DOHH2 (cell line): Measurements from ENCODE around the gene HLA-A.

Source experiments
- CTCF ChIP-seq: fragments of 200-600 bp; sonication (generic); IDR thresholded peaks from one replicate; pipeline ENCODE4 v1.5.1; 2014; ENCODE audit warnings: antibody characterized with exemption, mild to moderate bottlenecking, low read depth, low read length; ENCODE audit not compliant: poor library complexity, severe bottlenecking
- EZH2phosphoT487 ChIP-seq: fragments of 200-600 bp; sonication (generic); IDR thresholded peaks from 2 replicates; pipeline ENCODE4 v1.6.1; 2017; ENCODE audit warnings: borderline replicate concordance, mild to moderate bottlenecking, antibody characterized with exemption, low read length, moderate library complexity, mixed read lengths

DNA sequence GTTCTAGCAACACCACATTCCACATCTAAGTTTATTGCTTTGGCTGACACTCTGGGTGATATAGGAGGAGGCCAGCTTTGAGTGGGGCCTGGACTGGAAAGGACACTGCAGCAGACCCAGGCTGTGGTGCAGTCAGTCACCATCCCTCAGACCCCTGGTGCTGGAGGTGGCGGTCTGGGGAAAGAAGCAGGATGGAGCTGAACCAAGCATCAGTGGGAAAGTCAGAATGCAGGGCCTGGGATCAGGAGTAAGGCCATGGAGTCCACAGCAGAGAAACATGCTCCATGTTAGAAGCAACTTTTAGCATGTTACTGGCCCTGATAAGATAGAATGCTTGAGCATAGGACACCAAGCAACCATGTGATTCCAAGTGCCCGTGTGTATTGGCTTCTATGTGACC is 5.9 kb downstream of the HLA-A start:
- TF ChIP-seq CTCF (no peak), EZH2phosphoT487 (no peak)
